ENCODE data around the gene HNRNPC.
"Not testable (repeated sequence)": the region's sequence is repeated elsewhere in the genome, so short reads cannot be mapped to it uniquely, and the experiment has no call there.

The HNRNPC gene

GRCh38 chr14:21191261-21191808 lies 77.9 kb downstream of the HNRNPC start:
- no peak for DNase-seq

GRCh38 chr14:21185491-21185890 lies 83.8 kb downstream of the HNRNPC start:
- DNase-seq: no peak

- DNase-seq: no peak
Observed at GRCh38 chr14:21184254-21184653, 85.0 kb downstream of the HNRNPC start.

GRCh38 chr14:21182166-21182565 lies 87.1 kb downstream of the HNRNPC start:
- DNase-seq: no peak

- no peak for DNase-seq
Observed at GRCh38 chr14:21171128-21171527, 98.1 kb downstream of the HNRNPC start.

GRCh38 chr14:21169573-21169972 lies 99.7 kb downstream of the HNRNPC start:
- DNase-seq: no peak

- no peak for DNase-seq
Observed at GRCh38 chr14:21168055-21168454, 101.2 kb downstream of the HNRNPC start.

GRCh38 chr14:21165670-21166069 lies 103.6 kb downstream of the HNRNPC start:
- DNase-seq: not testable (repeated sequence)

GRCh38 chr14:21165002-21165605 lies 104.1 kb downstream of the HNRNPC start:
- not testable (repeated sequence) for DNase-seq

GRCh38 chr14:21163871-21164291 lies 105.4 kb downstream of the HNRNPC start:
- DNase-seq: no peak

GRCh38 chr14:21162081-21162480 lies 107.2 kb downstream of the HNRNPC start:
- no peak for DNase-seq

- no peak for DNase-seq
Observed at GRCh38 chr14:21160061-21160610, 109.1 kb downstream of the HNRNPC start.
